ENCODE measurements around the gene CERS6.
"Not testable (repeated sequence)": the region's sequence is repeated elsewhere in the genome, so short reads cannot be mapped to it uniquely, and the experiment has no call there.

The CERS6 gene

DNA sequence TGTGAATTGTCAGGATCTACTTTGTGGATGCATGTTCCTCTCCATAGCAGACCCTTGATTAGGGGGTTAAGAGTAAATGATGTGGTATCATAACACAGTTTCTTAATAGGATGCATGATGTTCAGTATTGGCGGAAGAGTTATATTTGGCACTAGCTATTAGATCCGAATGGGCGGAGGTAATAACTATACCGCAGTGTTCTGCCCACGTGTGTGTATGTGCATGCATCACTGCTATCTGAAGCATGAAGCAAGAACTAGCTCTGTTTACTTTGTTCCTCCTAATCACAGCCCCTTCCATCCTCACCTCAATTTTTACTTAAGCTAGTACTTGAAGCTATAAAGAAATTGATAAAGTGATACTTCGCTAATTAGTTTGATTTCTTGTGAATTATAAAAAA, 186.8 kb downstream of the CERS6 start:
- no peak for DNase-seq (ENCODE audit: low read depth)

GRCh38 chr2:168643979-168644378, 187.9 kb downstream of the CERS6 start:
- DNase-seq (ENCODE audit: low read depth): no peak

- no peak for DNase-seq (ENCODE audit: low read depth)
Measured at GRCh38 chr2:168645696-168646338, 189.7 kb downstream of the CERS6 start.

GRCh38 chr2:168649105-168649504, 193.0 kb downstream of the CERS6 start:
- DNase-seq (ENCODE audit: low read depth): no peak

DNA sequence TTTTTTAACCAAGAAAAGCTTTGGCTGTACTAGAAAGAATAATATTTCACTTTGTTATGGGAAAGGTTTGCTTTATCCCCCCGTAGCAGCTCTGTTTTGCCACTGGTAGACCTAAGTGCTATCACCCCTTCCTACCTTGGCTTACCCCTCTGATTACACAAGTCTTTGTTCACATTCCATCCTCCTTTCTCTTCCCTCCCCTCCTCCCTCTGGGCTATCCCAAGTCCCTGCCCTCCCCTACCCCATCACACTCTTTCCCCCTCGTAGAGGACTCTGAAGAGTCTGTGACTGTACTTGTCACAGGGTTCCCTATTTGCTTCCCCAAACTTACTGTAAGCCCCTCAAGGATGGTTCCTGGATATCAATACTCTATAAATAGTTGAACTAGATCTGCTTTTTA, 193.5 kb downstream of the CERS6 start:
- DNase-seq (ENCODE audit: low read depth): no peak

GRCh38 chr2:168650139-168650538, 194.1 kb downstream of the CERS6 start:
- DNase-seq (ENCODE audit: low read depth): no peak

GRCh38 chr2:168650781-168651180, 194.7 kb downstream of the CERS6 start:
- no peak for DNase-seq (ENCODE audit: low read depth)

- DNase-seq (ENCODE audit: low read depth): no peak
Measured at GRCh38 chr2:168652997-168653921, 197.2 kb downstream of the CERS6 start.

DNA sequence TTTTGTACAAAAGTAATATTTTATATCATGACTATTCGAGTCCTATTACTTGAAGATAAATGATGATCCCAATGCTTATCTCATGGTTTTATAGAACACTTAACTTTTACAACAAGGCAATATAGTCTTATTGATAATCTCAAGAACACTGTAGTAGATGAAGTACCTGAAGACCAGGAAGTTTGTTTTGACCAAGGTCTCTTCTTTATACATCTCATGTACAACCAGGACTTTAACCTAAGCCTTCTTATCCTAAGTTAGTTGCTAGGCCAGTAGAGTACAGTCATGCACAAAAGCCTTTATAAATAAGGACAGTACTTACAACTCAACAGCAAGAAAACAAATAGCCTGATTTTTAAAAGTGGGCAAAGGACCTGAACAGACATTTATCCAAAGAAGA, 198.6 kb downstream of the CERS6 start:
- no peak for DNase-seq (ENCODE audit: low read depth)

DNA sequence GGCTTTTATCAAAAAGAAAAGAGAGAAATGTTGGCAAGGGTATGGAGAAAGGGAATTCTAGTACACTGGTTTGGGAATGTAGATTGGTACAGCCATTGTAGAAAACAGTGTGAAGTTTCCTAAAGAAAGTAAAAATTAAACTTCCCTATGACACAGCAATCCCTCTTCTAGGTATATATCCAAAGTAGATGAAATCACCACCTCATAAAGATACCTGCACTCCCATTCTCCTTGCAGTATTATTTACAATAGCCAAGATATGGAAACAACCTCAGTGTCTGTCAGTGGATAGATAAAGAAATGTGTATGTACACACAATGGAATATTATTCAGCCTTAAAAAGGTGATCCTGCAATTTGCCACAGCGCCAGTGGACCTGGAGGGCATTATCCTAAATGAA, 199.1 kb downstream of the CERS6 start:
- no peak for DNase-seq (ENCODE audit: low read depth)

DNA sequence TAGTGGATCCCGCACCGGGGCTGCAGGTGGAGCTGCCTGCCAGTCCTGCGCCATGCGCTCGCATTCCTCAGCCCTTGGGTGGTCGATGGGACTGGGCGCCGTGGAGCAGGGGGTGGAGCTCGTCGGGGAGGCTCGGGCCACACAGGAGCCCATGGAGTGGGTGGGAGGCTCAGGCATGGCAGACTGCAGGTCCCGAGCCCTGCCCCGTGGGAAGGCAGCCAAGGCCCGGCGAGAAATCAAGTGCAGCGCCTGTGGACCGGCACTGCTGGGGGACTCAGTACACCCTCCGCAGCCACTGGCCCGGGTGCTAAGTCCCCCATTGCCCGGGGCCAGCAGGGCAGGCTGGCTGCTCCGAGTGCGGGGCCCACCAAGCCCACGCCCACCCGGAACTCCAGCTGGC, 201.3 kb downstream of the CERS6 start:
- not testable (repeated sequence) for DNase-seq (ENCODE audit: low read depth)

- no peak for DNase-seq (ENCODE audit: low read depth)
Measured at GRCh38 chr2:168658706-168659105, 202.6 kb downstream of the CERS6 start.

DNA sequence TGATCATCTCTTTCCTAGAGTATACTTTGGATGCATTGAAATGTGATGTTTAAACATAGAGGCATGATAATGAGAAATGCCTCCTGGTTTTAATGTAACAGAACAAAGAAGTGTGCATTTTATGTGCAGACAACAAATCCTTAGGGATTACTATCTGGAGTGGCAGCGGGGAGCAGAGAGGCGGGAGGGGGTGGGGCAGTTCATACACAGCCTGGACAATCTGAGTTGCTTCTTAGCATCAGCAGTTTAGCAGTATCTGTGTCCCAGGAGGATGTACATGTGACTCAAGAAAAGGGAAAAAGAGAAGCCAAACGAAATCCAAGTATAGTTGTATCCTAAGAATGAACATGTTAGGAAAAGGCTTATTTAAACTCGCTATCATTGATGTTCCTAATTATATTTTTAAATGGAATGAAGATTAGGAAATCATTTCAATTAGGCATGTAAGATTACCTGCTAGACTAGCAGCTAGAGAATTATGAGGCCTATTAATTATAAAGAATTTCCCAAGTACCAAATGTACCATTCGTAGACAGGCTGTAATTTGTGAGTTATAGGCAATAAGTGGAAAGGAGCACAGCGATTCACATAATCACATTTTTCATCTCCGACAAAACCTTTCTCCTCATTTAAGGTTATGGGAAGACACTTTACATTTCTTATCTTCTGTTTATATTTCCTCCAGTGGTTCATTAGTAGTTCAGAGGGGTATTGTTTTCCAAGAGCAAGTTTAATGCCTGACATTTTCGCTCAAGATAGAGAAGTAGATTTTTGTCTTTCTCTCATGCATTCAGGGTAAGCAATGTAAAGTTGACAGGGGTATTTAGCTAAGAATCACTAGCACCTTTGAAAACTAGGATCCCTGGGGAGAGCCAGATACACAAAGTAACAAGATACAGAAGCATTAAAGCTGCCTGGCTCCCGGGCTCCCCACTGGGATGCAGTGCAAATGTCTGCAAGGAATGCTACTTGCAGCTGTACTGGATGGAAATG, 205.1 kb downstream of the CERS6 start:
- DNase-seq (ENCODE audit: low read depth): no peak

GRCh38 chr2:168661863-168662256, 205.8 kb downstream of the CERS6 start:
- DNase-seq (ENCODE audit: low read depth): no peak

- no peak for DNase-seq (ENCODE audit: low read depth)
Measured at GRCh38 chr2:168662651-168663208, 206.7 kb downstream of the CERS6 start.

GRCh38 chr2:168663993-168664392, 207.9 kb downstream of the CERS6 start:
- no peak for DNase-seq (ENCODE audit: low read depth)

GRCh38 chr2:168664715-168665114, 208.6 kb downstream of the CERS6 start:
- not testable (repeated sequence) for DNase-seq (ENCODE audit: low read depth)

GRCh38 chr2:168666339-168666738, 210.3 kb downstream of the CERS6 start:
- no peak for DNase-seq (ENCODE audit: low read depth)

DNA sequence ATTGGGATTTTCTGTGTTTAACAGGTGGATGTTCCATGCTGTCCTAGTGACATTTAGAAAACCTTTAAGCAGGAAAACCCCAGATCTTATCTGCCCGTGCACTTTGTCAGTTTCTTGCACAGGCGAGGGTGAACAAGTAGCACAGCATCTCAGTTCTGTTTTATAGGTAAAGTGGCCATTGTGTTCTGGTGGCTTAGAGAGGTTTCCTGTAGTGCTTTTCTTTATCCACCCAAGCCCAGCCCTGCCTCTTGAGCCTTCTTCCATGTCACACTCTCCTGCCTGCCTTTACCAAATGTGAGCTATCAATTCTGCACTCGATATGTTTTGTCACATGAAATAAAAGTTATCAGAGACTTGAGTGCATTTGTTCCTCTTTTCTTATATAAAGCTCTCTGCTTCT, 211.1 kb downstream of the CERS6 start:
- no peak for DNase-seq (ENCODE audit: low read depth)

DNA sequence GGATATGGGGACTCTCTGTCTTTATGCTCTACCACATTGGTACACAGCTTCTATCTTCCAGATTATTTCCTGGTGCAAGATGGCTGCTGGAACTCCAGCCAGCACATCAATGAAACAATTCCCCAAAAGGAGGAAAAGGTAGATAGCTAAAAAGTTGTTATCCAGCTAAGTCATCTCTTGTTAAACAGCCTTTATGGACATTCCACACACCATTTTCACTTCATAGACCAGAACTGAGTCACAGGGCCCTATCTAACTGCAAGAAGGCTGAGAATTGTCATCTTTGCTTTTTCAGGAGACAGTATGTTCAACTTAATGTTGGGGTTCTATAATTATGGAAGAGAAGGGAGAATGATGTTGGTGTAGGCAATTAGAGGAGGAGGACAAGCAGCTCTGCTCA, 213.1 kb downstream of the CERS6 start:
- DNase-seq (ENCODE audit: low read depth): no peak

DNA sequence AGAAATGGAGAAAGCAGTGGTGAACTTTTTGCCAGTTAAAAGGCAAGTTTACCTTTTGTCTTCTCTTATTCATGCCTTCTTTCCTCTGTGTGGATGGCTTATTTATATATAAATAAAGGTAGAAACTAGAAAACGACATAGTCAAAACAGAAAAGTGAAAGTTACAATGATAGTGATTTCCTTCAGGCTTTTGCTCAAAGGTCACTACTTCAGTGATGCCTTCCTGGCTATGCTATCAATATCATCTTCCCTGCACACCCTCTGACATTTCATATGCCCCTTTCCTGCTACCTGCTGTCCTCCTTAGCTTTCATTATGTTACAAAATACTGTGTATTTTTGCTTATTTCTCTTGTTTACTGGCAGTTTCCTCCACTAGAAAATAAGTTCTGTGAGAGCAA, 214.4 kb downstream of the CERS6 start:
- DNase-seq (ENCODE audit: low read depth): no peak

DNA sequence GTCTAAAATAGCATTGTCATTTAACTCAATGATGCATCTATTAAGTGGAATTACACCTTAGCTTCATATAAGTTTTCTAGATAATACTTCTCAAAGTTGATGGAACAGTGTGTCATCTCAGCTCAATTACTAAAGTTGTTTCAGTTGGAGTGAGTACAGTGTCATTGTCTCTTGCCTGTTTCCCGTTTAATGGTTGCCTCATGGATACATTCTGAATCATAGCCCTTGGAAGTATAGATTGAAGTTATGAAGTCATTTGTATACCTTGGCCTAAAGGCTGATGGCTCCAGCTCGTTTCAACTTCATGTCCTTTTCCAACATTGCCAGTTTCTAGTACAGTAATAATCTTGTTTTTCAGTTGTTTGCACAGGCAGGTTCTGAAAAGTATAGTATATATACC, 215.9 kb downstream of the CERS6 start:
- no peak for DNase-seq (ENCODE audit: low read depth)
